Gastroesophageal sphincter (tissue), 3 donors: ENCODE data around the gene ADAMTSL3.

Experiments
- POLR2A ChIP-seq, 2 donors: fragments of 450-650 bp; IDR thresholded peaks; one replicate each; pipeline ENCODE4 v1.6.1; 2017; ENCODE audit warnings: antibody characterized with exemption in 2 of 2, mild to moderate bottlenecking in 2 of 2, moderate library complexity in 1 of 2
- POLR2AphosphoS5 ChIP-seq: sonication (generic); formaldehyde crosslinking; IDR thresholded peaks from one replicate; pipeline ENCODE4 v1.6.1; 2017; ENCODE audit warnings: antibody characterized with exemption
- TF ChIP-seq, protein P1 (sequence below), 4 experiments: fragments of 200-600 bp in 2 of 4; fragments of 450-650 bp in 2 of 4; sonication (generic) in 1 of 4; IDR thresholded peaks; one replicate each; pipeline ENCODE4 v1.5.1; 2017 to 2019; ENCODE audit warnings: antibody characterized with exemption in 4 of 4, mild to moderate bottlenecking in 2 of 4, moderate library complexity in 2 of 4

DNA sequence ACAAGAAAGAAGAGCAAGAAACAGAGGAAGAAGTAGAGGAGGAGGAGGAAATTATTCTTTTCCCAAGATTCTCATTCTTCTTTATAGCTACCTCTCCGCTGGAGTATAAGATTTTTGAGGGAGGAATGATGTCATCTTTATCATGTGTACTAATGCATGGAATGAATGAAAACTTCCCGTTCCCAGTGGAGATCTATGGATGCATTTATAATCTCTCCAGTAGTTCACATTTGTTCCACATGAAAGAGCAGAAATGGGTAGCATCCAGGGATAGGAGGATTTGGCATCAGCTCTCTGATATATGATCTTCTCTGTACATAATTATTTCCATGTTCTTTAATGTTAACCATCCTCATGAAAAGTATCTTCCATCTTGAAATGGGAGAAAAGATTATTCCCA, 244.4 kb downstream of the ADAMTSL3 start:
- no peak for TF ChIP-seq POLR2A (IDR thresholded peaks at IDR 0.05)
- TF ChIP-seq, protein P1, sequence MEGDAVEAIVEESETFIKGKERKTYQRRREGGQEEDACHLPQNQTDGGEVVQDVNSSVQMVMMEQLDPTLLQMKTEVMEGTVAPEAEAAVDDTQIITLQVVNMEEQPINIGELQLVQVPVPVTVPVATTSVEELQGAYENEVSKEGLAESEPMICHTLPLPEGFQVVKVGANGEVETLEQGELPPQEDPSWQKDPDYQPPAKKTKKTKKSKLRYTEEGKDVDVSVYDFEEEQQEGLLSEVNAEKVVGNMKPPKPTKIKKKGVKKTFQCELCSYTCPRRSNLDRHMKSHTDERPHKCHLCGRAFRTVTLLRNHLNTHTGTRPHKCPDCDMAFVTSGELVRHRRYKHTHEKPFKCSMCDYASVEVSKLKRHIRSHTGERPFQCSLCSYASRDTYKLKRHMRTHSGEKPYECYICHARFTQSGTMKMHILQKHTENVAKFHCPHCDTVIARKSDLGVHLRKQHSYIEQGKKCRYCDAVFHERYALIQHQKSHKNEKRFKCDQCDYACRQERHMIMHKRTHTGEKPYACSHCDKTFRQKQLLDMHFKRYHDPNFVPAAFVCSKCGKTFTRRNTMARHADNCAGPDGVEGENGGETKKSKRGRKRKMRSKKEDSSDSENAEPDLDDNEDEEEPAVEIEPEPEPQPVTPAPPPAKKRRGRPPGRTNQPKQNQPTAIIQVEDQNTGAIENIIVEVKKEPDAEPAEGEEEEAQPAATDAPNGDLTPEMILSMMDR (IDR thresholded peaks at IDR 0.05): no peak
- no peak for TF ChIP-seq POLR2AphosphoS5
